HG02763 (cell line): ENCODE data around the gene C5orf58.

Experiments
- ATAC-seq: cut with Tn5 transposase; IDR thresholded peaks from one replicate; pipeline ENCODE4 v1.9.1; 2021; ENCODE audit warnings: mild to moderate bottlenecking, moderate library complexity; ENCODE audit not compliant: unreplicated experiment

Gene C5orf58

DNA sequence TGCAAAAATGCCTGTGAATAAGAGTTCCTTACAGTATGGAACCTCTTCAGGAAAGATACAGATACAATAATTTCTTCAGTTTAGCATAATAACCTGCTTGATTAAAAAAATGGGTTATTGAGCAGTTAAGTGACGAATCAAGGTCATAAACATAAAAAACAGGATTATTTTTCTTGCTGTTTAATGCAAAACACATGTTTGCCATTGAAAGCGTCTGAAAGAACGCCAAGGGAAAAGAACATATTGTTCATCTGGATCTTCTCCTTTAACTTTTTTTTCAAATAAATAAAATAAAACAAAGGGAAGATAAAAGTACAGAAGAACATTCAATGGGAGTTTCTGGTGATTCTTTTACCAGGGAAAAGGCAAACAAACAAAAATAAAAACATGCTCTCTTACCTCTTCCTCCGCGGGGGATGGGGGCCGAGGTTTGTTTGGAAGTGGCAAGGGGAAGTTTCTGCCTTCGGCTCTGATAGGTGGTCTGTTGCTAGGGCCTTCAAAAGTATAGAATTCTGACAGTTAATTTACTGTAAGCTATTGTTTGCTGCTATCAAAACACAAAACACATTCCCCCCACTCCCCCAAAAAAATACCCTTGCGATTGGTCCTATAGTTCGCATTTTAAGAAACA is 20.1 kb downstream of the C5orf58 start:
- no peak for ATAC-seq

DNA sequence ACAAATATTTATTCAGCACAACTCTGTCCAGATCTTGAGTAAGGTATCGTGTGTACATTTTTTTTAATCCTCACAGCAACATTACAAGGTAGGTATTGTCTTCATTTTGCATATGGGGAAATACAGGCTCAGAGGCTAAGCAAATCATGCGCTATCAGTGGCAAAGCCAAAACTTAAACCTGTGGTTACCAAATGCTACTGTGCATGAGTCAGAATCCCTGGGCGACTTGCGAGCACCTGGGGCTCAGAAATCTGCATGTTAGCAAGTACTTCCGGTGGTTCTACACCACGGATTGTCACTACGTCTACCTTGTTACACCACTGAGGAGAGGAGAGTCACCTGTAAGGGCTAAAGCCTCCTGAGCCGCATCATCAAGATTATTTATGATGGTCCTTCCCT is 21.3 kb downstream of the C5orf58 start:
- ATAC-seq = peak; percentile 97

DNA sequence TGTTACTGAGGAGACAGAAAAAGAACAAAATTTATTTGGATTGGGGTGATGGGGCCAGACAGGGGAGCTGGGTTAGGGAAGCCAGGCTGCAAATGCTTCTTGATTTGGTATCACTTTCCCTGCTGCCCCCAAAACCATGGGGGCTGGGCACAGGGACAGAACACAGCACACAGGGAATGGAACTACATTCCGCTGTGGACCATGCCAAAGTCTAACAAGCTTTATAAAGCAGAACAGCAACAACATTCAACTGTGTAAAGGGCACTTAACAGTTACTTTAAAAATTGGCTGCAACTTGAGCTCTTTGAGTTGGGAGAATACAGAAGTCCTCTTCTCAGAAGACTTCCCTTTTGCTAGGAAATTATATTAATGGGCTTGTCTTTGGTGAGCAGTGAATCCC is 23.8 kb downstream of the C5orf58 start:
- no peak for ATAC-seq

DNA sequence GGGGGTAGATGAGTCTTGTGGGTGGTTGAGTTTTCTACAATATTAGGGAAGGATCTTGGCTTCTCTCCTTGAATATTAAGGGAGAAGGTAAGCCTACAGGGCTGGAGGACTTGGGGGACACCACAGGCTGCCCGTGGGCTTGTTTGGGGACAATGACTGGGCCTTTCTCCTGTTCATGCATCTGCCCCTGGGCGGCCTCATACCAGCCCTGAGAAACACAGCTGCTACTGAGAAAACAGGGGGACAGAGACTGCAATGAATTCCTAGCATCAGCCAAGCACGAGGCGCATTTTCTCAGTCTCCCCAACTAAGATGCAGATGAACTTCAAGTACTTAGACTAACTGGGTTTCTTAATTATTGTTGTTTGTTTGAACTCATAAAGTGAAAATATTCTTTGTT is 24.6 kb downstream of the C5orf58 start:
- ATAC-seq = no peak

DNA sequence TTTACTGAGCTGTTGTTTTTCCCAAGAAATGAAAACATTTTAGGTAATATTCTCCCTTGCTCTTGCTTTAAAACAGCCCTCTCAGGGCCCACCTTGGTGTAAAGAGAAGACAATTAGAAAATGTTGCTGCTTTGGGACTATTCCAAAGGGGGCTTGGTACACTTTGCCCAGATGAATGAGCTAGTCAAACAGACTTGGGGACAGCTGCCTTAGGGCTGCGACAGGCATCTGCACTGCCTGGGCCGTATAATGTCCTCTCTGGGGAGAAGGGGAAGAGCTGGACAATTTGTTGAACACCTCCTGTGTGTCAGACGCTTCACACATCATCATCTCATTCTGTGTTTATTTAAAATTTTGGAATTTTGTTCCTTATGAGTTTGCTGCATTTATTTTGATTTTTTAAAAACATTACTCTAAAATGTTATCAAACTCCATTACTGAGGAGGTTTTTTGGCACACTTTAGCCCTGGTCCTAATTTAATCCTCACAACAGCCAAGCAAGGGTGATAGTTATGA is 28.8 kb downstream of the C5orf58 start:
- ATAC-seq = no peak

DNA sequence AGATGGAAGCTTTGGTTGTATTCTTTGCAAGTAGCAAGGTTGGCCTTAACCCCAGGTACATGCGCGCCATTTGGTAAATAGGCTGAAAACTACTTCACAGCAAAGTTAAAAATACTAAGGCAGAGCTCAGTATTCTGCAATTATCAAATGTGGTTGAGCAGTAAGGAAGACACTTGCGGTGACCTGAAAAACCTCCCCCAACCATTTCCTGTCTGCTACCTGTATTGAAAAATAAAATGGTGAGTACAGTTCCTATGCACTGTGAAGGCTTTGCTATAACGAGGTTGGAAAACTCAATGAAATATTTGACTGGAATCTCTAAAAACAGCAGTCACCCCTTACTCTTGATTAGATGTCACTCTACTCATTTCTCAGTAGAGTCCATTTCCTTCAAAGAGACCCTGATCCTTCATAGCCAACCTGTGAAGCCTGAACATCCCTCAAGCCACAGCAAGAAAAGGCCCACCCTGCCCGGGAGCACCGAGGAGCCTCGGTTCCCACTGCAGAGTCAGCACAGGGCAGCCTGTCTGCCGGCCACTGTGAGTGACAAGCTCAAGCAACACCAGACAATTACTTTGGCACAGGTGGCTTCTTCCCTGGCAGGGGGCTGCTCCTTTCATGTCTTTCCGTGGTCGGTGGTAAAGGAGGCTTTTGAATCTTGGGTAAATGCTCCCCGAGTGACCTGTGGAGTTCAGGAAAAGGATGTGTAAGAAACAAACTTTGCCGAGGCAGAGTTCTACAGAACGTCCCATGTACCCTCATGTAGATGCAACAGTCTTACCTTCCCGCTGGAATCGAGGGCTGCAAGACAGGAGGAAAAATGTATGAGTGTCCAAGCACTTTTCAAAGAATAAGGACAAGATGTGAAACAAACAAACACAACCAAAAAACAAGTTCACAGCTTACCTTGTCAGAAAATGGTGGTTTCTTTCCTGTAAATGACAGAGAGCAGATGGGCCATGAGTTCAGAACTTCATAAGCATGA is 29.6 kb downstream of the C5orf58 start:
- ATAC-seq = no peak

DNA sequence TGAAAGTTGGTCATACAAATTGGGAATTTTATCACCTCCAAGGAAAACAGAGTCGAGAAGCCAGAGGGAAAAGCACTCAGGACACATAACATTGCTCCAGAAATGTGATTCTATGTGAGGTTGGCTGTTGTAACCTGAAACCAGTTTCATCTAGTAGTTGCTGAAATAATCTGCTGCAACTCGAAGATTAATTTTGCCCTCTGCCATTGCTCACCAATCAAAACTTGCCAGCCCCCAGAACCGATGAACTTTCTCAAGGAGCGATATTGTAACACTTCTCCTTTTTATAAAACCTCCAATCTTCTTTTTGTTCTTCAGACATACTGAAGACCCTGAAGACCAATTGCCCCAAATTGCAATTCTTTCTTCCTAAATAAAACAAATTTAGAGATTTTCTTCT is 31.1 kb downstream of the C5orf58 start:
- ATAC-seq = no peak

DNA sequence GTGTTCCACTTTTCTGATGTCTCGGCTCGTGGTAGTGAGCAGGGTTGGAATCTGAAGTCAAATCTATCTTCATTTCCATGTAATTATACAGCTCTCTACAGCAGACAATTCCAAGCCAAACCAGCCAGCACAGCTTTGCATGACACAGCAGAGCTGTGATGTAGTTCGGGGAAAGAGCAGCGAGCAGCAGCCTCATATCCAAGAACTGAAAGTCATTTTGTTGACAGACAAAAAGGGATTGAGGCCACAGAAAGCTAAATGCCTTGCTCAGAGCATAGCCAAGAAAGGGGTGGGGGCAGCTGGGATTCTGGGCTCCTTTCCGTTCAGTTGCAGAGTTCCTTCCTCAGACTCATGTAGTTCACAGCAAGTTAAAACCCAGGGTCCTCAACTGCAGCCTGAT is 32.7 kb downstream of the C5orf58 start:
- no peak for ATAC-seq

DNA sequence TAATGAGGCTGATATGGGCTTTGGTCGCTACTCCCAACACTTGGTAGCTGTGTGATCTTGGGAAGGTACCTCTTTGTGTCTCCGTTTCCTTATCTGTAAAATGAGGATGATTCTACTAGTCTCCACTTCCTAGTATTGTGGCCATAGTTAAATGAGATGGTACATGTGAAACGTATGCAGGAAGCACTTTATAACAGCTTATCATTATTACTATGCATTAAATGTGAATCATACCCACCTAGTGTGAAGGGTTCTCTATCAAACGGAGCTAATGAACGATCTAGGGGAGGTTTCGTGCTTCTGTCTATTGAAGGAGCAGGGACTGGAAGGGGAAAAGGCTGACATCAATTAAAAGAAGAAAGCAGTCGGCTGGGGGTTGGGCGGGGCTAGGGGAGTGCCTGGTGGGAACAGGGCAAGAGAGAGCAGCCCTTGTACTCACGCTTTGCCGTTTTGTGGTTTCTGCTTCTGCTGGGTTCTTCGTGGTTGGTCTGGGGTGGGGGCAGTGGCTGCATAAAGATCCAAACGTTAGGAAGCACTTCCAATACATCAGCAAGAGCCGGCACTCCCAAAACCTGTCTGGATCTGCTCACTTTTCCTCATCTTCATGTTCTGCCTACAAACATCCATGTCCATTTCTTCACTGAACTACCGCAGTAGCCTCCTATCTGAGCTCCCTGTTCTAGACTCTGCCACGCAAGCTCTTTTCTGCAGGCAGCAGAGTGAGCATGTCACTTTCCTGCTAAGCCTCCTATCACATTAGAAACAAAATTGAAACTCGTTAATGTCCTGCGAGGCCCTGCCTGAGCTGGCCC is 34.0 kb downstream of the C5orf58 start:
- ATAC-seq = no peak

DNA sequence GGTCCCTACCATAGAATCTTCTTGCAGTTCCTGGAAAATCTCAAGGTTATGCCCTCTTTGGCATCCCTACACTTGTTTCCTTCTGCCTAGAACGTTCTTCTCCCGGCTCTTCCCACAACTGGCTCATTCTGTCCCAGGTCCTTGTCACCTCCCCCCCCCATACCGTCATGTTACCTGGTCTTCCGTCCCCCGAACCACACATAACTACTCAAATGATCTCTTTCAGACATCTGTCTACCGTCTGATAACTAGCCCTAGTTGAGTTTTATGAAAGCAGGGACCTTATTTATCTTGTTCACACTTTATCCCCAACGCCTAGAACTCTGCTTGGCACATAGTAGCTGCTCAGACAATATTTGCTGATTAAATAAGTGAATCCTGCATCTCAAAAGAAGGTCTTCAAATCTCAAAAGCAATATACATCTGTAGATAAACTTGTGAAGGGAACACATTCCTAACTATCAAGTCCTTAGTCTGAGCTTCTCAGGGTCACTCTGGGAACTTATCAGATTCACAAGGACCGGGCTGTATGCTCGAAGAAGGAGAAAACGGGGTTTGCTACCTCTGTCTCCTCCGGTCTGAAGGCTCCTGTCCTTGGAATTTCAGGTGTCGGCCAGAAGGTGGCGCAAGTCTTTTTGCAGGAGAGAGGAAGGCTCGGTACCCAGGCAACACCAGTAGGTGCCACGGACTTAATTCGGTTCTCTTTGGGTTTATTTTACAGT is 34.8 kb downstream of the C5orf58 start:
- ATAC-seq = peak; percentile 54

DNA sequence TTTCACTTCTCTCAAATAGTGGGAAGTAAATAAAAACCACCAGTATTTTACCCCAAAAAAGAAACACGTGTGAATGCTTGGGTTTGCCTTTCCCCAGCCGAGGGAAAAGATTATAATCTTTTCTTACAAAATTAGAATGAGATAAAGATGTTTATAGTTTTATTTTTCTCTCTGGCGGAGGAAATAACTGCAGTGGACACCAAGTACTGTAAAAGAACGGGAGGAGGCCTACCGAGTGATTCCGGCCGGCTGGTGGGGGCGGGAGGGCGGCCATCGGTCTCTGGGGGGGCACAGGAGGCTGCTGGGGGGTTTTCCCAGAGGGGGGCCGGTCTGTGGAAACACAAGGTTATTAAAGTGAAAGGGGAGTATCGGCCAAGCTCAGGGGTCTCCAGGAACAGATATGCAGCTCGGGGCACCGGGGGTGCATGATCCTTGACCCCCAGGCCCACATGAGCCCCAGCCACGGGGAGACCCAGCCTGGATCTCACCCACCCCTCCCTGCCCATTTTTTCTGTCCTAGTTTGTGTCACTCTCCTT is 35.4 kb downstream of the C5orf58 start:
- no peak for ATAC-seq

DNA sequence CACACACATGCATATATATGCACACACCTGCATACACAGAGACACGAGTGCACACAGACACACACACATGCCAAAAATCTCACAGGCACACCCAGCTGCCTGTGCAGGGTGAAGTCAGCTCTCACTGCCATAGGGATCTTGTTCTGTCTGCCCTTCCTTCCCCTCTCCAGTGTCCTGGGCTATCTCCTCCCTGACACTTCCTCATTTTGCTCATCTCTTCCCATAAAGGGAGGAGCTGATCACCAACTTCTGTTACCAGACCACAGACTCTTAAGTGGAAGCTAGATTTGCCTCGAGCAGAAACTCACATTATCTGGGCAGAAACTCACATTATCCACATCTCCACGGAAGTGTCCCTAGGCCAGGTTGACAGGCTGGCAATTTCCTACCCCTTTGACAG is 36.1 kb downstream of the C5orf58 start:
- ATAC-seq = no peak

DNA sequence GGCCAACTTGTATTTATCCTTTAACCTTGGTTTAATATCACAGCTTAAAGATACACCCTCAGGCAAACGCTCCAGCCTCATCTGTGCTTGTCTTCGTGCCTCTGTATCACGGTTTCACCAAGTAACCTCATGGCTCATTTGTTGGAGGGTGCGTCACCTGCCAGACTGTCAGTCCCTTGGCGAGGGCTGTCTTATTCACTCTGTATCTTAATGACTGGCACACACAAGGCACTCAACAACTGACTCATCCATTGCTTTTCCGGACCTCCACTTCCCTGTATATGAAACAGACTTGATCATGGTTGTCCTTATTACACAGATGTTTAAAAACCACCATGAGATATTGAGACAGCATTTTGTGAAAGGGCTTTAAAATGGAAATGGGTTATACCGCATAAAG is 36.8 kb downstream of the C5orf58 start:
- ATAC-seq = no peak

DNA sequence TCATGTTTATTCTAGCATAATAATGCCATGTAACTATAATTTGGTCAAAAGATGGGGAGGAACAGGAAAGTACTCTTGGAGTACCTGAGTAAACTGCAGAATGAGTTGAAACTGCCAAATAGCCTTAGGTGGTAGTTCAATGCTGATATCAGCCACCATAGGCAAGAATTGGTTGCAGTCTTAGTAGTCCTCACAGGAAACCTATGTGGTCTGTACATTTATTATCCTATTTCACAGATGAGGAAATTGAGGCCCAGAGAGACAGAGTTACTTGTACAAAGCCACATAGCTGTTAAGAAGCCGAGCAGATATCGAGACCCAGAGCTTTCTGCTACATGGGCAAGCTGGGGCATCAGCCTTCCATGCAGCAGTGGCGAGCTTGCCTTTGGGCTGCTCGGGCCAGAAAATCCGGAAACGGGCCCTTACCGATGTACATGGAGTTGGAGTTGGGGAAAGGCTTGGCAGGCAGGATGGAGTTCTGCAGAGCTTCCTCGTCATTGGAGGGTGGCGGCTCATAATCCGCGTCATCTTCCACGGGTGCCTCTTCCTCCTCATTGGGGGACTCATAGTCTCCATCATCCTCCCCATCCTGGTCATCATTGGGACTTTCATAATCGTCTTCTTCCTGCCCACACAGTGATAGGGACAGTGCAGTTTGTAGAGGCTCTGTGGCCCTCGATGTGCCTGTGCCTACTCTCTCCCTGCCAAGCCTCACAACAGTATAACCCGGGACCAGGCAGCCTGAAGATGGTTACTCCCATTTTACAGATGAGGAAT is 37.7 kb downstream of the C5orf58 start:
- no peak for ATAC-seq

DNA sequence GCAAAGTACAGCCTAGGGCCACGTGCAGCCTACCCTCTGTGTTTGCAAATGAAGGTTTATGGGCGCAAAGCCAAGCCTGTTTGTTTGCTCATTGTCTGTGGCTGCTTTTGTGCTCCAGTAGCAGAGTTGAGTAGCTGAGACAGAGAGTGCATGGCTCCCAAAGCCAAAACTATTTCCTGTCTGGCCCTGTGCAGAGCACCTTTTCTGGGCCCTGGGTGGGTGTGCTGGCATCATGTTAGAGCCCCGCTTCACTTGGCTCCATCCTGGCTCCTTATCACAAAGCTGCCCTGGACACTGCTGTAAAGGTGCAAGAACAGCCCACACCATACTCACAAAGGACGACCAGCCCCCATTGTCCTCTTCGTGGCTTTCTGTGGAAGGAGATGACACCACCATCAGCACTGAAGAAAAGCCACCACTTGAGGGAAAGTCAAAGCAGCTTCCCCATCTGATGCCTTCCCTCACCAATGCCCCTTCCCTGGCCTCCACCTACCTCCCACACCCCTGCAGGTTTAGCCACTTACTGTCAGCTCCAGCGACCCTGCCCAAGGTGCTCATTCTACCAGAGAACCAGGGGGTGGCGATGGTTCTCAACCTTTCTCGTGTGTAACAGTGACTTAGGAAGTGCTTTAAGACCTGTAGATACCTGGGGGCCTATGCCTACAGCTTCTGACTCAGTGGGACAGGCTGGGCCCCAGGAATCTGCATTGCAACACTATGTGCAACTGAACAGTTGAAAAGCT is 41.4 kb downstream of the C5orf58 start:
- no peak for ATAC-seq

DNA sequence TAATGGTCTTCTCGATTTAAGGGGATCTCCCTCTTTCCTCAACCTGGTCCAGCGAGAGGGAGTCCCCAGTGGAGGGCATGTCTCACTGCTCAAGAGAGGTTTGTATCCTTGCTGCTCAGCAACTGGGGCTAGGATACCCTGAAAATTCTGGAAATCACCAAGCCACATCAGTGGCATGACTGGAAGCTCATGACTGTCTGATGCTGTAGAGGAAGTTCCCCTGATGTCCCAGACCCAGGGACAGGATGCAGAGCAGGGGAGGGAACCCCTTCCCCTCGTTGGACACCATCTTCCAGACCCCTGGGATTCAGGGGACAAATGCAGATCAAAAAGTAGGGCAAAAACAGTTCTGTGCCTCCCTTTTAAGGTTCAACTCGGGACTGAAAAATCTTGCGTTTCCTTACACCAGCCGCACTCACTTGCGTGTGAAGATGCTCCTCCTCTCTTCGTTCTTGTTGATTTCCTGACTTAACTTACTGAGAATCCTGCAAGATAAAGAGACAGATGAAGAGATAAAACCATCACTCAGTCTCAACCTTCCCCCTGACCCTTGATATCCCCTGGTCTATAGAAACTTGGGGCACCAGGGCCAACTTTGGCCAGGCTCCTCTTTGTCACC is 42.7 kb downstream of the C5orf58 start:
- no peak for ATAC-seq

DNA sequence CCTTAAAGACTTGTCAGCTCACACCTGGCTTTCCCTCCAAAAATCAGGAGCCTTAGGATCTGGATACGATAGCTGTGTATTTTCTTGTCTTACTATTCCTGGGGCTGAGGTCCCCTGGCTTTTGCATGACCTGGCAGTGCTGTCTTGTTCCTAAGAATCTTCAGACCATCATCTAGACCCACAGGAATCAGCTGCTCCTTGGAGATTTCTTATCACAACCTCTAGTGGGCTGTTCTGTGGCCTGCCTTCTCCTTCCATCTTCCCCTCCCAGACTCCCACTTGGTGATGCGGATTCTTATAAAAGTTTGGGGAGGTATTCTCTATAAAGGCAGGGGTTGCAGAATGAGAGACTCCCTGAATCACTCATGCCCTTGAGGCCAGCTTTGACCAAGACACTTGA is 43.4 kb downstream of the C5orf58 start:
- ATAC-seq = no peak

DNA sequence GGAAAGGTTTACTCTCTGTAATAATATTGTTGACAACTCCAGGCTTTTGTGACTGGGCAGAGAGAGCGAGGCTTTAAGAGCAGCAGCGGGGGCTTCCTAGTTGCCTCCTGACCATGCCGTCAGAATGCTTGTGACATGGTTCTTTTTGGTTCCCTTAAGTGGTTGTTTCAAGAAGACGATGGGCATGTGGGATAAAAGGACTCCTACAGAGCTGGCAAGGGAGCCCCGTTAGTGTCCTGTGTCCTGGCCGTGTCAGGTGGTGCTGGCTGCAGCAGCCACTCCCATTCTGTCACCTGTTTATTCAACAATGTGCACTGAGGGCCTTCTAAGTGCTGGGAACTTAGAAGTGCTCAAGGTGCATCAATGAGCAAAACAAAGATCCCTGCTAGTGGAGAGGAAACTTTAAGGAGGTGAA is 45.1 kb downstream of the C5orf58 start:
- ATAC-seq = no peak
